Hematopoietic multipotent progenitor cell (in vitro differentiated cells): ENCODE results near the gene EPB41L2. TPM values are rescaled to one million over a fixed set of nuclear protein-coding genes. Genes with fewer than 3 reads are reported as not detected.

Experiments
- DNase-seq, 3 donors: peaks; one replicate each; pipeline ENCODE4 v3.0.0-alpha.2; 2011 to 2015; ENCODE audit warnings: low read depth in 2 of 3, low spot score in 2 of 3
- total RNA-seq: library from RNA; depleted of rRNA; stranded (reverse); fragments of >200 nt; gene quantifications from one replicate; pipeline ENCODE4 v1.2.3, GENCODE V29; 2012

EPB41L2 gene
- total RNA-seq, 1 donor: 7.5 TPM

DNA sequence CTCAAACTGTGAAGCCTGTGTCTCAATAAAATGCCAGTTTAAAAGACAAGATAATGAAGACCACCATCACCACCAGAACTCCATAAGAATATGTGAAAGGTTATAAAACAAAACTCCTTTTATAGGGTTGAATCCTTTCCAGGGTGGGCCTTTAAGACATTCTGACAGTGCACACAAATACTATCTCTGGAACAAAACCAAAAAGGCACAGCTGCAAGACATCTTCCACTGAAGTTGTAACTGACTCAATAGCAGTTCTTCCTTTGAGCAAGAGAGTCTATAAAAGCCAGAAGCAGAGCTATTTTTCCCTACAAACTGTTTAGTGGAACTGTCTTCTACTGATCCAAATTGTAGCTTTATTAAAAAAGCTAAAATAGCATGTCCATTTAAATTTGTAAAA, 81.6 kb downstream of the EPB41L2 start:
- DNase-seq: no peak

DNA sequence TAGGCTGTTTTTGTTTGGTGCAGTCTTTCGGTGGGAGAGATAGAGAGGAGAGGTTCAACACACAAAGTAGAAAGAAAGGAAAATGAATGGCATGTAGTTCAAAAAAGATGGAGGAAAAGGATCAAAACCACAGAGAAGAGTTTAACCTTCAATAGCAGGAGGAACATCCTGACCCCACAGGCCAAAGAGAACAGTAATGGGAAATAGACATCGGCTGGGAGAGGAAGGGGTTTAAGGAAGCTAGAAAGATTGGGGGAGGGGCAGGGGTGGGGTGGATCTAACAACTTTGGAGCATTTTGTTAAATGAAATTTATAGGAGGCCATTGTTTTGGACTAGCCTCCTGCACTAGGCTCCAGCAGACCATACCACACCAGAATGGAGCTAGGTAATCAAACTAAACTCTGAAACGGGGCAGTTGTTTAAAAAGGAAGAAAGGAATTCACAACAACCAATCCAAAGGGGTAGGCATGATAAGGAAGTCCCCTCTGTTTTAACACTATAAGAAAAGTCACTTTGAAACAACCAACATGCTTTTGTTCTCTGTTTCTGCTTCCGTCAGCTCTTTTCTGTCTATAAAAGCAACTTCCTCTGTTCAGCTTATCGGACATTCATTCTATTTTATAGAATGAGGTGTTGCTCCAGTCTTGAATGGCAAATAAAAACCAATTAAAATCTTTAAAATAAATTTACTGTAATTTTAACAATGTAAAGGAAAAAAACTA, 82.6 kb downstream of the EPB41L2 start:
- DNase-seq: no peak

DNA sequence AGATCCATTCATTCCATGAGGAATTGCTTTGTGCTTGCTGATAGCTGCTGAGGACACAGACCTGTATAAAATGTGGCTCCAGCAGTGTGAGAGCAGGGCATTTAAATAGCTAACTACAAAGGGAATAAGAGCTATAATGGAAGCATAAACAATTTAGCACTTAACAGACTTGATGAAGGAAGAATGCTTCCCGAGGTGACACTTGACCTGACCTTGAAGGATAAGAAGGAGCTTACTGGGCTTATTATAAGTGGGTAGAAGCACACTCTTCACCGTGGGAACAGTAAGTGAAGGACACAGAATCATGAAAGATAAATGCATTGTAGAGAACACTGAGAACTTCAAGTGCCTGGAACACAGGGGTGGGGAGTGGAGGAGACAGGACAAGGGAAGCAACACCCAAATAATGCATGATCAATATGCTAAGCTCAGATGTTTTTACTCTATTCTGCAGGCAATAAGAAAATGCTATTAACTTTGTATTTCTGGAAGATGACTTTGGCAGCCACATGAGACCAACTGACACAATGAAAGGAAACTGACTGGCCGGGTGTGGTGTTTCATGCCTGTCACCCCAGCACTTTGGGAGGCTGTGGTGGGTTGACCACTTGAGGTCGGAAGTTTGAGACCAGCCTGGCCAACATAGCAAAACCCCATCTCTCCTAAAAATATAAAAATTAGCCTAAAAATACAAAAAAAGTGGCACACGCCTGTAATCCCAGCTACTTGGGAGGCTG, 84.2 kb downstream of the EPB41L2 start:
- no peak for DNase-seq

GRCh38 chr6:130978180-130978579, 84.9 kb downstream of the EPB41L2 start:
- DNase-seq: no peak

- DNase-seq: no peak
Measured at GRCh38 chr6:130975325-130975724, 87.7 kb downstream of the EPB41L2 start.

DNA sequence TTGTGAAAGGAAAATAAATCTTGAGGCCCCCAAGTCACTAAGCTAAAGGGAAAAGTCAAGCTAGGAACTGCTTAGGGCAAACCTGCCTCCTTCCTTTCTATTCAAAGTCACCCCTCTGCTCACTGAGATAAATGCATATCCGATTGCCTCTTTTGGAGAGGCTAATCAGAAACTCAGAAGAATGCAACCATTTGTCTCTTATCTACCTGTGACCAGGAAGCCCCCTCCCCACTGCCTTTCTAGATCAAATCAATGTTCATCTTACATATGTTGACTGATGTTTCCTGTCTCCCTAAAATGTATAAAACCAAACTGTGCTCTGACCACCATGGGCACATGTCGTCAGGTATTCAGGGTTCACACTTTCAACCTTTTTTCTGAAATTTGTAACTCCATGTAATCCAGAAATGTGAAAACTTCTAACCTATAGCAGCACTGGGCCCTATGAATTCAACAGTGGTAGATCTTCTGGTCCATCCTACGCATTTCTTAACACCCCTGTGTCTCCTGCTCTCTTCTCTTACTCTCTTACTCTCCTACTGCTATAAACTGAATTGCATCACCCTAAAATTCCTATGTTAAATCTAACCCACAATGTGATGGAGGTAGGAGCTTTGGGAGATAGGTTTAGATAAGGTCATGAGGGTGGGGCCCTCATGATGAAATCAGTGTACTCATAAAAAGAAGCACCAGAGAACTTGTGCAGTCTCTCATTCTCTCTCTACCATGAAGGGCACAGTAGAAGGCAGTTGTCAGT, 89.3 kb downstream of the EPB41L2 start:
- no peak for DNase-seq

DNA sequence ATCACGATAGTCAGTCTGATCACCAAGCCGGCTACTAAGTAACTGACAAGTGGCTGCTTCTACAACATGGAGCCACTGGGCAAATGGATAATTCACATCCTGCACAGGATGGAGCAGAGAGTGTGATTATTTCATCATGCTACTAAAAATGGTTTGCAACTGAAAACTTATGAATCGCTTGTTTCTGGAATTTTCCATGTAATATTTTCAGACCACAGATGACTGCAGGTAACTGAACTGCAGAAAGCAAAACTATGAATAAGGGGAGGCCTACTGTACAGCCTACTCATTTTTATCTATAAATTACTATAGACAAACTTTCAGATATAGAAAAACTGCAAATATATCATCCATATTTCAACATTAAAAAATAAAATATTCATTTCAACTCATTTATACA, 91.5 kb downstream of the EPB41L2 start:
- no peak for DNase-seq

DNA sequence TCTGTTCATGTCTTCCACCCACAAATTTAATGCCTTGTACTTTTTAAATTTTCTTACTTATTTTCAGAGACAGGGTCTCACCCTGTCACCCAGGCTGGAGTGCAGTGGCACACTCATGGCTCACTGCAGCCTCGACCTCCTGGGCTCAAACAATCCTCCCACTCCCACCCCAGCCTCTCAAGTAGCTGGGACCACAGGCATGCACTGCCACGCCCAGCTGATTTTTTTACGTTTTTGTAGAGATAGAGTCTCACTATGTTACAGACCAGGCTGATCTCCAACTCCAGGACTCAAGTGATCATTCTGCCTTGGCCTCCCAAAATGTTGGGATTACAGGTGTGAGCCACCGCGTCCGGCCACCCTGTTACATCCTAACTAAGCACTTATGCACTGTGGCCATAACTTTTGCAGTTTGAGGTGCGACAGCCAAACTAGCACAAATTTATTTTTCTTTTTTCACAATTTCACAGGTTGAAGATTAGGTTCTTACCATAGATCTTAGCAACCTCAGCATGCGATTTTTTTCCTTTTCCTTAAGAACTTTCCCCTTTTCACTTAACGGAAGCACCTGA, 92.1 kb downstream of the EPB41L2 start:
- no peak for DNase-seq

DNA sequence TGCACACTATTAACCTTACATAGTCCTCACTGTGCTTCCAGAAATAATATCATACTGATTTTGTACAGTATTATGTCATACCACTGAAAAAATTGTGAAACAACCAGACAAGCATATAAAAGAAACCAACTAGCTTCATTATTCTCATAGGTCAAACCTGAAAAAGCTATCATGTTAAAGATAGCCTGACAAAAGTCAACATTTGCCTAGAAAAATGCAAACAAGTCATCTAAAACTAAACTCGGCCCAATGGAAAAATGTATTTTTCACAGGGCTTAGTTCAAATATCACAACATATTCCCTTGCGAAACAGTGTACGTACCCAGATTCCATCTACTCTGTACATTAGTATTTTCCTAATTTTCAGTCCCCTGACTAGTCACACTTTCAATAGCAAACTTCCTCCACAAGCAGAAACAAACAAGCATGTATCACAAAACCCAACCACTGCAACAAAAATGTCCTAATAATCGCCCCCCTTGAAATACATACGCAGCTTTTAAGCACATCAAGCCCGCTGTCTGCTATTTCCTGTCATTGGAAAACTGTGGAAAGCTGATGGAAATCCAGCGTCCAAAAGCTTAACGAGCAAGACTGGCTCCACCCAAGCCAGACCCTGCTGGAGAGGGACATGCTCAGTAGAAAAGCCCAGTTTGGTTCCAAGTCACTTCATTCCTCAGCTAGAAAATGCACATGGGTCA, 93.1 kb downstream of the EPB41L2 start:
- no peak for DNase-seq

GRCh38 chr6:130969166-130969565, 93.9 kb downstream of the EPB41L2 start:
- no peak for DNase-seq

DNA sequence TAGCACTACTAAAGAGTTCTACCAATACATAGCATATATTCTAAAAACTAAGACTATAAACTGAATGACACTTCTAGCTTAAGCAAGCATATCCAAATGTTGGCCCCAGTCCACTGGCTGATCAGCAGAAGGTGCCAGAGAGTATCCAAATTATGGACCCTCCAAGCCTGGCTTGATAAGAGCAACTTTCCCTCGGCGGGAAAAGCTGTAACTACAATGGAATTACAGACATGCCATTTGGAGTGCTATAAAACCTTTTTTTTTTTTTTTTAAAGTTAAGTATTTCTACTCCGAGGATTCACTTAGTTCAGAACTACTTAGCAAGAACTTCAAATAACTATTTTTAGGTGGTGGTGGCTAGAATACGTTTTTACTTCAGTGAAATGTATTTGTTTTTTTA, 94.6 kb downstream of the EPB41L2 start:
- no peak for DNase-seq

- DNase-seq: no peak
Measured at GRCh38 chr6:130967502-130968445, 95.3 kb downstream of the EPB41L2 start.

GRCh38 chr6:130966344-130966980, 96.6 kb downstream of the EPB41L2 start:
- DNase-seq: no peak

DNA sequence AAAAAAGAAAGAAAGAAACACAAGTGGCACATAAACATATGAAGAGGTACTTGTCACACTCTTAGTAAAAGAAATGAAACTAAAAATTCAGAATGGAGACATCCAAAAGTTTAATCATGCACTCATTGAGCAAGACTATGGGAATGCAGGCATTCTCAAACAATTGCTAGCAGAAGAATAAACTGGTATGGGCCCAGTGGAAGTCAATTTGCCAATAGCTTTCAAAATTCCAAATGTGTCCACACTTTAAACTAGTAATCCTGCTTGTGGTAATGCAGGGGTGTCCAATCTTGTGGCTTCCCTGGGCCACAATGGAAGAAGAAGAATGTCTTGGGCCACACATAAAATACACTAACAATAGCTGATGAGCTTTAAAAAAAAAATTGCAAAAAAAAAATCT, 97.4 kb downstream of the EPB41L2 start:
- no peak for DNase-seq

DNA sequence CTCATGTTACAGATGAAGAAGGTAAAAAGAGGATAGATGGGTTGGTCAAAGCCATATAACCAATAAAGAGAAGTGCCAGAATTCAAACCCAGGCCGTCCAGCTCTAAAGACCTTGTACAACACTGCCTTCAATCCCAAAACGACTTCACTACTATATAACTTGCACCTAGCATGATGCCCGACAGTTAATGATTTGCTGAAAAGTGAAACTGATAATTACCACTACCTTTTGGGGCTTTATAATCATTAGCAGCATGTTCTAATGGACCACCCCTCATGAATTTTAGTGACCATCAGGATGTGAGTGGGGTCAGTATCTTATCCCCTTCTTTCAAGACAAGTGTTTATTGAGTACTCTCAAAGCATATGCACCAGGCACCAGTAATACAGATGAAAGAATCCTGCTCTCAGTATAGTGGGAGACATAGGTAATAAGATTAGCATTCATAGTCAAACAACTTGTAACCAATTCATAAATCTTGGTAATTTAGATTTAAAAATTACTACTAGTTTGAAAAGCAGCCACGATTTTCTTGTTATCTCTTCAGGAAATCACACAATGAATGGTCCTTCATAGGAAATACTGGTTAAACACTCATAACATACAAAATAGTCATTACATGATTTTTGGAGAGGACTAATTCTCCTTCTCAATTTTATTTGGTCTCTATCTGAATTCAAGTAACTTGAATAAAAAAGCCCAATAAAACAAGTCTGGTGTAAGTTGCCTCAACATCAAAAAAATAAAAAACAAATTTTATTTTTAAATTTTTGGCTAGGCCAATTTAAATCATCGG, 98.0 kb downstream of the EPB41L2 start:
- DNase-seq: no peak

DNA sequence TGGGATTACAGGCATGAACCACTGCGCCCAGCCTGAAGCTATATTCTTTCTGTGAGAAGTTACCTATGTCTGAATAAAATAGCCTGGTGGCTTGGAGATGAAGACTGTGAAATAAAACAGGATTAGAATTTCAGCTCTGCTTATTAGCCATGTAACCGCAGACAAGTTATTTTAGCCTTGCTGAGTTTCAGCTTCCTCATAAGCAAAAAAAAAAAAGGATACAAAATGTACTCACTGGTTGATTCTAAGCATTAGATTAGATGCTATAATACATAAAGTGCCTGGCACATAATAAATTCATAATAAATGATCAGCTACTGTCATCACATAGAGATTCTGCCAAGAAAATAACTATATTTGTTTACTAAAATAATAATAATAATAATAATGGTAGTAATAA, 98.8 kb downstream of the EPB41L2 start:
- no peak for DNase-seq

DNA sequence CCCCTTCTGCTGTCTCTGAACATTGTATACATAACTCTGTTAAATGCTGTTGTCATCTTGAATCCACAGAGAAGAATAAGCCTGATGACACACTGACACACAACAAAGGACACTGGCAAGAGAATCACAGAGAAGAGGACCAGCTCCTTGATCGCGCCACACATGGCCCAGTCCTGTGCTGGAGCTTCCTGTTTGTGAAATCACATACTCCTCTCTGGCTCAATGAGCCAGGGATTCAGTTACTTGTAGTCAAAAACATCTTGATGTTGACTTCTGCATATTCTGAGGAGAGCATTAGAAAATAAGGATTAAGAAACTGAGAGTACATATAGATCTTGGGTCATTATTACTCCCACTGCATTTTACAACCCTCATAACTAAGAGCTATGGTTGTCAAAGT, 100.1 kb downstream of the EPB41L2 start:
- no peak for DNase-seq

- no peak for DNase-seq
Measured at GRCh38 chr6:130961148-130961547, 101.9 kb downstream of the EPB41L2 start.
